Activated naive CD4-positive, alpha-beta T cell treated with anti-CD3 and anti-CD28 coated beads, Interleukin-2, amount 10 ng/mL, durations not matched to agents 5 hours and 36 hours (primary cell): ENCODE data around the gene CRYAA. TPM values are rescaled to one million over a fixed set of nuclear protein-coding genes. Genes with fewer than 3 reads are reported as not detected.

Experiments
- total RNA-seq, 2 experiments: library from RNA; stranded (reverse); gene quantifications; one replicate each; pipeline ENCODE4 v1.2.3, GENCODE V29; 2021

CRYAA gene, protein sequence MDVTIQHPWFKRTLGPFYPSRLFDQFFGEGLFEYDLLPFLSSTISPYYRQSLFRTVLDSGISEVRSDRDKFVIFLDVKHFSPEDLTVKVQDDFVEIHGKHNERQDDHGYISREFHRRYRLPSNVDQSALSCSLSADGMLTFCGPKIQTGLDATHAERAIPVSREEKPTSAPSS
- not detected for total RNA-seq

DNA sequence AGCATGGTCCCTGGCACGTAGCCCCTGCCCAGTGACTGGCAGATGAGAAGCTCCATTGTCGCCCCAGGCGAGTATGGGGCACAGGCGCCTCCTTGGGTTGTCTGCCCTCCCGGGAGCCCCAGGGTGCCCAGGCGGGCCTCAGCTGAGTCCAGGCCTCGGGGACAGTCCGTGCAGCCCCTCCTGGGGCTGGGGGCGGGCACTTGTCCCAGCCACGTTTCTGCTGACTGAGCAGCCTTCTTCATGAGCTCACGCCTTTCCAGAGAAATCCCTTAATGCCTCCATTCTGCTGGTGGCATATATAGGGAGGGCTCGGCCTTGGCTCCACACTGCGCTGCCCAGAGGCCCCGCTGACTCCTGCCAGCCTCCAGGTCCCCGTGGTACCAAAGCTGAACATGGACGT, at the start of gene CRYAA:
CRYAA (plus strand) TSS at position 301 of the 400 bp plus-strand sequence; CDS start at position 393, 92 bp downstream.

Other genes with a start within 250 kb of the CRYAA start
- gene ERVH48-1, start 243.4 kb upstream of the CRYAA start, total RNA-seq = 1 to 10 TPM; 4.0 TPM
- 10 to 100 TPM; 25.4 to 27.8 TPM for gene PKNOX1, start 194.4 kb upstream of the CRYAA start, total RNA-seq
- gene CBS, start 93.2 kb upstream of the CRYAA start, total RNA-seq = 10 to 100 TPM; 30.4 to 32.9 TPM
- gene U2AF1, start 61.4 kb upstream of the CRYAA start, total RNA-seq = 10 to 100 TPM; 50.8 to 59.4 TPM